GM21619 (cell line): ENCODE results near the gene AMZ1.

Experiments used
- ATAC-seq: cut with Tn5 transposase; IDR thresholded peaks from one replicate; pipeline ENCODE4 v1.9.1; 2021; ENCODE audit not compliant: unreplicated experiment

Gene AMZ1

GRCh38 chr7:2650451-2650850 lies 37.6 kb upstream of the AMZ1 start:
- no peak for ATAC-seq

- ATAC-seq: no peak
Measured at GRCh38 chr7:2651336-2651735, 36.7 kb upstream of the AMZ1 start.

- ATAC-seq: no peak
Measured at GRCh38 chr7:2651847-2652735, 35.9 kb upstream of the AMZ1 start.

- ATAC-seq: no peak
Measured at GRCh38 chr7:2652736-2653060, 35.3 kb upstream of the AMZ1 start.

GRCh38 chr7:2654059-2654458 lies 33.9 kb upstream of the AMZ1 start:
- no peak for ATAC-seq

- no peak for ATAC-seq
Measured at GRCh38 chr7:2655870-2656614, 32.0 kb upstream of the AMZ1 start.

GRCh38 chr7:2657208-2657607 lies 30.8 kb upstream of the AMZ1 start:
- ATAC-seq: no peak

GRCh38 chr7:2657920-2658671 lies 29.9 kb upstream of the AMZ1 start:
- no peak for ATAC-seq

GRCh38 chr7:2658941-2659340 lies 29.1 kb upstream of the AMZ1 start:
- no peak for ATAC-seq

- ATAC-seq: no peak
Measured at GRCh38 chr7:2659556-2660358, 28.2 kb upstream of the AMZ1 start.

GRCh38 chr7:2660359-2661095 lies 27.5 kb upstream of the AMZ1 start:
- no peak for ATAC-seq

GRCh38 chr7:2661096-2661449 lies 26.9 kb upstream of the AMZ1 start:
- ATAC-seq: no peak

GRCh38 chr7:2661602-2662272 lies 26.3 kb upstream of the AMZ1 start:
- no peak for ATAC-seq

GRCh38 chr7:2662273-2663120 lies 25.5 kb upstream of the AMZ1 start:
- no peak for ATAC-seq

- no peak for ATAC-seq
Measured at GRCh38 chr7:2663121-2663886, 24.7 kb upstream of the AMZ1 start.

GRCh38 chr7:2663960-2664359 lies 24.0 kb upstream of the AMZ1 start:
- ATAC-seq: no peak

GRCh38 chr7:2665359-2665791 lies 22.6 kb upstream of the AMZ1 start:
- ATAC-seq: no peak

- ATAC-seq: no peak
Measured at GRCh38 chr7:2666155-2666554, 21.8 kb upstream of the AMZ1 start.
